GM18951 (cell line): ENCODE measurements around the gene CATSPERB.

Experiments used
- POLR2A ChIP-seq: IDR thresholded peaks from 4 replicates; pipeline ENCODE4 v1.6.1; 2011; ENCODE audit warnings: mild to moderate bottlenecking; ENCODE audit not compliant: insufficient read length, insufficient read depth; ENCODE audit errors: extremely low read depth
- in situ Hi-C: fragments of 300-500 bp; cut with MboI; formaldehyde crosslinking; loops from one replicate; pipeline ENCODE4 v1.12.0; 2022; ENCODE audit warnings: low sequenced_read_pairs, mixed read lengths, inconsistent platforms; ENCODE audit not compliant: unreplicated experiment

Gene CATSPERB, protein sequence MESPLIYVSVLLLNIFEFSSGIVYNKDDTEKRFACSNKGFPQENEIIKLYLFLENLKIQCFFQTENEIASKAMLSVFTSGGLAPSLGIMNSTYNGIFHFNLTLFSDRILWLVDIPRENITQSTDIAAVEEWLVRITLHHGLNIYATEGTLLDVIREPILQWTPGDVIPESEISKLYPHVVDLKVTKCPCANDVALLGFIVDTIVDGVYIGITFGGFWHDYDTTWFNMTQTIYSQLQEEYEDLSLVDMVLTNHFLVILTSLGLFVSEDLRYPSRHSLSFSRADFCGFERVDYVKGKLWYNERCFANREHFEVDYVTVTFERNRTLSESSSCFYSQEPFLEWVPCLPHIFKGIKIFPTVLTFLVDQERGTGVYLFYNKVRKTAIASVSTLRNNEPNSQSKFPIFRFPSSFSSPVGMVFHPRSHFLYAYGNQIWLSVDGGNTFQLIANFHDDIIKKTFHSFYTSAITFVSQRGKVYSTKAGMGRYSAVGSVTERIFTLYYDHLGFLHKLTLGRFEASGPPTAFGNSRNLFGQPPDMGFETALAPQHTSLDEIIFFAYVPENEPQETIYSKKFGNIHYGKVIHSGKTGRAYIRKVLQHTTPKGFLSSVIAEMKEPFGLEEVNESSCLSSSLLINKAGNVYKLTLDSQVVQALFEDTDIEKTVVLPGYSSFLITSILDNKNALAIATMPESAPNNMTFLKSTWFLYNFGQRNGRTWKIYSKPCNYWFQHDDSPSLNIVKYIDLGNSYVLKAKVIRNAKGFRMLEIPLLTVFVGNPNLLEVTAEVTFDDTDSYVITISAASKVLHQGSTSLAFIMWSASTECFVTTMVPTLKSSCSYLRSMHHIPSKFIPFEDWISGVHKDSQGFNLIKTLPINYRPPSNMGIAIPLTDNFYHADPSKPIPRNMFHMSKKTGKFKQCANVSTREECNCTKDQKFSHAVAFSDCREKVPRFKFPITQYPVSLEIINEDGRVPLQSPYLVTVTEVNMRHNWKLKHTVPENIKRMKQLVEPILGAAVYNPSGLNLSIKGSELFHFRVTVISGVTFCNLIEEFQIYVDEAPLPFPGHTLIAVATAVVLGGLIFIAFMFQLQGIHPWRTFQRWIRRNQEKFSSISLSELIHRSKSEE

DNA sequence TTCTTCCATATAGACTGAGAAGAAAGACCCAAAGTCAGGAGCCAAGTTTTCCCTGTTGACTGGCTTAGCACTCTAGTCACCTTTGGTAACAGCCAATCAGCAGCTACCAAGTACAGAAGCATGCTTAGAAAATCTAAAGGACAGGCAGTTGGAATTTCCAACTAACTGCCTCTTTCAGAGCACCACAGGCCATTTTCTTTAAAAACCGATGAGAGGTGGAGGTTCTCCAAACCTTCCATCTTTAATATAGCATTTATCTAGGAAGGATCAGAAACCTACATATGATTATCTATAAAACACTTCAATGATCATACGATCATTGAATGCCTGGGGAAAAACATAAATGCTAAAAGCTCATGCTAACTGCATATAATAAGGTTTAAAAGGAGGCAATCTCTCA lies at the start of gene CATSPERB:
TSS of gene CATSPERB (minus strand) at position 101 of the 400 bp plus-strand sequence. CDS start 2,607 bp downstream, outside the sequence.
- in situ Hi-C loops: no loop called here
- no peak for TF ChIP-seq POLR2A

DNA sequence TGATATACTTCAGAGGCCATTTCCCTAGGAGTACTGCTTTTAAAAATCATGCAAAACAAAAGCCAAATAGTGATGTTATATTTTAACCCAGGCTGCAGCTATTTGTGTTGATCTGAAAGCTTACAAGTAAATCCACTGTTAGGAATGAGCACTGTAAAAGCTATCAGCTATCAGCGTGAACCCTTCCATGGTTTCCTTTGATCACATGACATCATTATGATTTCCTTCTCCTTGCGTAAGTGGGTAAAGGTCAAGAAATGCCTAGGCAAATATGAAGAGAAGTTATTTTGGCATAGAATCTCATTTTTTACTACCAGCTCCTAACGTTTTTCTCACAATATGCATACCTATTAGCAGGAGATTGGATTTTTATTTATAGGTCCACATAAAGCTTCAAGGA lies 48.6 kb upstream of the CATSPERB start:
- in situ Hi-C loops: no loop called here
- TF ChIP-seq POLR2A: no peak

DNA sequence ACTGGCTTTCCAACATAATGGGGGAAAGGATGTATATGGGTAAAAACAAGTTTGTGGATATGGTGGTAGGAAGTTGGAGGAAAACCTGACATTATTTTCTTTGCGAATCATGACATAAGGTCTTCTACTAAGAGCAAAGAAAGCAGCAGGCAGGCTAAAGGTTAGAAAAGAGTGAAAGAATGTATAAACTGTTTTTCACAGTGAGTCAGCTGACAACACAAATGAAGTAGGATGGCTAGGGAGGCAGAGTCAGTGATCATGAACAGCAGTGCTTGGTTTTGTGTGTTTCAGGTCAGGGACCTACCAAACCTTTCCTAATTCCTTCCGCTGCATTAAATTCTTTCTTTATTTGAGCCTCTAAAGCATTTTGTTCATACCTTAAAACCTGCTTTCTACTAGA lies 46.3 kb upstream of the CATSPERB start:
- no peak for TF ChIP-seq POLR2A
- in situ Hi-C loops: no loop called here

DNA sequence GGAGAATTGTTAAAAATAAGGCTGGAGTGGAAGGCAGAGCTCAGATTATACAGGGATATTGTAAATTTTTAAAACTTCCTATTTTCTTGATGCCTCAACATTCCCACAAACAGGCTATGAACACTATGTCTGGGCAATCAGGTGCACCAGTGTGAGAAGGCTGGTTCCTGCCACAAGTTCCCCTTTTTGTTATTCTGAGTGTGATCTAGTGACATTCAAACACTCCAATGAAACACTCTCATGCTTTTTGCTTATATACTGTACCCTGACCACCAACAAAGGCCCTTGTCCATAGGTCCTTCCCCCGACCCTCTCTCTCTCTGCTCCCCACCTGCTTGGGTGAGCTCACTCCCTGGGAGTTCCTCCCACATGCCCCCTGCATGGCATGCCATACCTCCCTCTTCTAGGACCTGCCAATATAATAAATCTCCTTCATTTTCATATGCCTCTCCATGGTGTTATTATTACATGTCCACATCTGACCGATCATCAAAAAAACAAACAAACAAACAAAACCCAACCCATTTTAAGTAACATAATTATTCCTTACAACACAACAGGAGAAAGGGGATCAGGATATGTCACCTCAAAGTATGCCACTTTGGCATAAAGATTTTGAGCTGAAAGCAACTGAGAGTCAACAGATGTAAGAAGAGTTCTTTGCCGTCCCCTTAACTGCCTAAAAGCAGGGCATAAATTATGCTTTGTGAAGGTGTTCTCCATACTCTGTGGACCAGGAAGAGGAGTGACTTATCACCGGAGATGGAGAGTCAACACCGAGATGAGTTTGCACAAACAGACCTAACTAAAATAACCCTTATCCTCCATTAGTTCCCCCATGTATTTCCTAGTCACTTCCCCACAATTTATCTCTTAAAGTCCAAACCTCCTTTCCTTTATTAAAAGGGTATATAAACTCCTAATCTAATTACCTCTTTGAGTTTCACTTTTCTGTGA lies 42.5 kb upstream of the CATSPERB start:
- no peak for TF ChIP-seq POLR2A
- in situ Hi-C loops: no loop called here

DNA sequence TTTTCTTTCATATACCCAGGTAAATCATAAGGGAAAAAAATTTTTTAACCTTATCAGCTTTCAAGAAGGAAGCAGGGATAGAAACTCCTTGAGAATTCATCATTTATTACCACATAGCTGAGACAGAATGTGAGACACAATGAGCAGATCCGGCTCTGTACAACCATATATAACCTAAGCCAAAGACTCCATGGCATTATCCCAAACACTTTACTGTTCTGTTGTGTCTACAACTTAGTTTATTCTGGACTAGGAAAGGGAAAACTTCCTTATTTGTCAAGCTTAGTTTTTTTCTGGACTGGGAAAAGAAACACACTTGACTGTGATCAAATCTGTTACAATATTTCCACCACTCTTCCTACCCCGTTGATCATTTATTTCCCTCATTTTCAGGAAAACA lies 38.3 kb upstream of the CATSPERB start:
- TF ChIP-seq POLR2A: no peak
- in situ Hi-C loops: no loop called here

DNA sequence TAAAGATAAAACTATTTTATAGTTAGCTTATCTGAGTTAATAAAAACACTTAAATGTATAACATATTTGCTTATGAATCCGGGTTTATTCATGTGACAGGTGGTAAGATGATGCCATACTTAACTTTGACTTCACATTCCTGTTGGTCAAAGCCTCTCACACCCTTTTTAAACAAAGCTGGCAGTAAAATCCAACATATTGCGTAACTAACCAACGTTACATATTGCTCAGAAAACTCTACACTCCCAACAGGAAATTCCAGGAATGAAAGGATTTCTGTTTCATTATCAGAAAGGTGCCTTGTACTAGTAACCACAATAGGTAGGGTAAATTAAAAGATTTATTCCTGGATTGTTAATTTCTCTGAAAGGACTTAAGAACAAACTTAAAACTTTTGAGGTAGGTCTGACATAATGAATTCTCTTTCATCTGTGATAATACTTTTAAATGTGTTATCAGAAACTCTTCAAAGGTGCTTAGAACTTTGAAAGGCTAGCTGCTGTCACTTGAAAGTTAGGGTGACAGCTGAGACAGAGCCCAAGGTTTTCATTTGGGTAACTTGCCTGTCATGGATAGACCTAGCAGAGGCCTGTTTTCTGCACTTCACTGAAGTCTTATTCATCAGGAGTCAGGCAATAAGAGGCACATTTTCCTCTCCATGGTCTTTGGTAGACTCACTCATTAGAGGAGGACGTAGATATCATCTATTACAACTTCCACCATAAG lies 23.8 kb upstream of the CATSPERB start:
- no peak for TF ChIP-seq POLR2A
- in situ Hi-C loops: no loop called here

DNA sequence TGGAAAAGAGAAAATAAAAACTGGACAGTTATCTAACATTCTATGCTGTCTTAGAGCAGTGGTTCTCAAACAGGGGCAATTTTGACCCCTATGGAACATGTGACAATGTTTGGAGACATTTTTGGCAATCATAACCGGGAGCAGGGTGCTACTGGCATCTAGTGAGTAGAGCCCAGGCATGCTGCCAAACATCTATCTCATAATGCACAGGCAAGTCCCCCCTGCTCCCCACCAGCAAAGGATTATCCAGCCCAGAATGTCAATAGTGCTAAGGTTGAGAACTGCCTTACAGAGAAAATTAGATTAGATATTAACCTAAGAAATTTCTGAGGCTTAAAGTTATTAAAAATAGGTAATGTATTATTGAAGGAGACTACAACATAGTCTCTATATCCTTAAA lies 22.9 kb upstream of the CATSPERB start:
- in situ Hi-C loops: no loop called here

DNA sequence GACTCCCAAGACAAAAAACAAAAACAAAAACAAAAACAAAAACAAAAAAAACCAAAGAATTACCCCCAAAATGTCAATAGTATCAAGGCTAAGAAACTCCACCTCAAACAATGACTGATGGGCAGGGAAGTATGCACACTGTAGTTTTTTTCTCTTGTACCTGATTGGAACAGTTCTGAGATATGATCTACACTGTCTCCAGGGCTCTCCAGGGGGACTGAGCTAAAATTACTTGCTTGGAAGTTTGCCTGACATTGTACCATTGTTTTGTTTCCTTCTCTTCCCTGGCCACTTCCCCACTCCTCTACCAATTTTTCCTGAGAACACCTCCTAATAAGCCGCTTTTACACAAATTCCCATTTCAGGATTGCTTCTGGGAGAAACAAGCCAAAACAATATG lies 22.3 kb upstream of the CATSPERB start:
- no peak for TF ChIP-seq POLR2A
- in situ Hi-C loops: no loop called here

More for the DNA sequence above, 22.9 kb upstream of the CATSPERB start:
- TF ChIP-seq POLR2A: no peak

DNA sequence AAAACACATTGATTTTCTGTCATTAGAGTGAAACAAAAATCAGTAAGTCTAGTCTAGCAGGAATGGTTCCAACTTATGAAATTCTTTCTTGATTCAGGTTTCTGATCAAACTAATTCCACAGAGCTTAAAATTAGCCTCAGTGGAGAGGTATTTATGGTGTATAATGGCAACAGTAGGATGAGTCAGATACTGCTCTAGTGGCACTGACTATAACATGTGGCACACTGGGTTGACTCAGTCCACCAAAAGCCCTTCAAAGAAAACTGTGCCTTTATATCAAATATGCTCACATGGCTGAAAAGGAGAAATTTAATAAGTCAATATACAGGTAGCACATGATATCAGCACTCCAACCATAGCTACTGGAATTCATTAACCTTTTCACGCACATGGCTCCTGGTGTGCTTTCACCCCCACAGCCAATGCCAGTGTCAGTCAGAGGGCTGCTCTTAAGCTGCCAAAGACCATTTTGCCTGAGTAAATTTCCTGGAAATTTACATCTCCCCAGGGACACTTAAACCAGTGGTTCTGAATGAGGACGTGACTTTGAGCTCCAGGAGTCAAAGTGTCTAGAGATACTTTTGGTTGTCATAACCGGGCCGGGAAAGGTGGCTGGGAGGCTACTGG lies 21.7 kb upstream of the CATSPERB start:
- no peak for TF ChIP-seq POLR2A
- in situ Hi-C loops: no loop called here

DNA sequence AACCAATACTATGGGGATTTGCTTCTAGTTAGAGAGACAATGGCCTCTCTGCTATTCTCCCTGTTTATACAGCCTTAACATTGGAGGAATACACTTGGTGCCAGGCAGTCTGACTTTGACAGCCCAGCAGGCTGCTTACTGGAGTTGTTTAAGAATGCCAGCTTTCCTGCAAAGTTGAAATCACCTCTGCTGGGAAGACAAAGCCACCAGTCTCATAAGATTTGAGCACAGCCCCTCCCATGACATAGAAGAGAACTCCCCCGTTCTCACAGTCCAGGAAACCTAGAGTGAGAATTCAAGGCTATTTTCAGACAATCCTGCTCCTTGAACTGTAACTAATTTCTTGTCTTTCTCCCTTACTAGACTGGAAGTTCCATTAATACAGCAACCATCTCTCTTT lies 21.1 kb upstream of the CATSPERB start:
- TF ChIP-seq POLR2A: no peak
- in situ Hi-C loops: no loop called here

DNA sequence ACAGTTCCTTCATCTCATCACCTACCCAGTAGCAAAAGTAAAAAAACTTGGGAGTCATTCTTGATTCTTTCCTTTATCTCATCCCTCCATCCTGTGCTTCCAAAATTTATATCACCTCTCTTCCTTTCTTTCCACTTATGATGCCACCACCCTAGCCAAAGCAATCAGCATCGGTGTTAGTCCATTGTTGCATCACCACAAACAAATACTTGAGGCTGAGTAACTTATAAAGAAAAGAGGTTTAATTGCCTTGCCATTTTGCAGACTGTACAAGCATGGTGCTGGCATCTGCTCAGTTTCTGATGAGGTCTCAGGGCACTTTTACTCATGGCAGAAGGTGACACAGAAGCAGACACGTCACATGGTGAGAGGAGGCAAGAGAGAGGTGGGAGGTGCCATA lies 19.8 kb upstream of the CATSPERB start:
- in situ Hi-C loops: no loop called here
- no peak for TF ChIP-seq POLR2A
